ENCODE measurements around the gene HNMT.
A peak's percentile ranks its signal among the peaks of the same experiment; 100 is the strongest.

The HNMT gene

DNA sequence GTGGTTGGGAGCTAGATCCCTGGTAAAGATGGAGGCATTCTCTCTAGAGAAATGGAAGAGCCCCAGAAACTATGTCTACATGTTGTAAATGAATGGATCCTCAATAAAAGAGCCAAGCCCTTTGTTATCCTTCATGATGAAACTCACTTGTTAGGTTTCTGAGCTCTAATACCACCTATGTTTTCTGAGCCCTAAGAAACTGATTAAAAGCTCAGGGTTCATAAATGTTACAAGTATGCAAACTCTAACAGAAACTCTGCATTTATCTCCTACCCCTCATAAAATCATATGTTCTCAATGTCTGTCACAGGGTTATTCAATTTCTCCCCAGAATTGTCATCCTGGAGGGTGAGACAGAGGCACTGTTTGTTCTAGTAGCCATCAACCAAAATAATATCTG is 18.0 kb upstream of the HNMT start:
- TF ChIP-seq, protein P1, sequence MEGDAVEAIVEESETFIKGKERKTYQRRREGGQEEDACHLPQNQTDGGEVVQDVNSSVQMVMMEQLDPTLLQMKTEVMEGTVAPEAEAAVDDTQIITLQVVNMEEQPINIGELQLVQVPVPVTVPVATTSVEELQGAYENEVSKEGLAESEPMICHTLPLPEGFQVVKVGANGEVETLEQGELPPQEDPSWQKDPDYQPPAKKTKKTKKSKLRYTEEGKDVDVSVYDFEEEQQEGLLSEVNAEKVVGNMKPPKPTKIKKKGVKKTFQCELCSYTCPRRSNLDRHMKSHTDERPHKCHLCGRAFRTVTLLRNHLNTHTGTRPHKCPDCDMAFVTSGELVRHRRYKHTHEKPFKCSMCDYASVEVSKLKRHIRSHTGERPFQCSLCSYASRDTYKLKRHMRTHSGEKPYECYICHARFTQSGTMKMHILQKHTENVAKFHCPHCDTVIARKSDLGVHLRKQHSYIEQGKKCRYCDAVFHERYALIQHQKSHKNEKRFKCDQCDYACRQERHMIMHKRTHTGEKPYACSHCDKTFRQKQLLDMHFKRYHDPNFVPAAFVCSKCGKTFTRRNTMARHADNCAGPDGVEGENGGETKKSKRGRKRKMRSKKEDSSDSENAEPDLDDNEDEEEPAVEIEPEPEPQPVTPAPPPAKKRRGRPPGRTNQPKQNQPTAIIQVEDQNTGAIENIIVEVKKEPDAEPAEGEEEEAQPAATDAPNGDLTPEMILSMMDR (IDR thresholded peaks at IDR 0.05; ENCODE audit: low read depth, low read length), result no peak
- H3K4me3 ChIP-seq (ENCODE audit: low read depth, low read length), result no peak overlapping the region

DNA sequence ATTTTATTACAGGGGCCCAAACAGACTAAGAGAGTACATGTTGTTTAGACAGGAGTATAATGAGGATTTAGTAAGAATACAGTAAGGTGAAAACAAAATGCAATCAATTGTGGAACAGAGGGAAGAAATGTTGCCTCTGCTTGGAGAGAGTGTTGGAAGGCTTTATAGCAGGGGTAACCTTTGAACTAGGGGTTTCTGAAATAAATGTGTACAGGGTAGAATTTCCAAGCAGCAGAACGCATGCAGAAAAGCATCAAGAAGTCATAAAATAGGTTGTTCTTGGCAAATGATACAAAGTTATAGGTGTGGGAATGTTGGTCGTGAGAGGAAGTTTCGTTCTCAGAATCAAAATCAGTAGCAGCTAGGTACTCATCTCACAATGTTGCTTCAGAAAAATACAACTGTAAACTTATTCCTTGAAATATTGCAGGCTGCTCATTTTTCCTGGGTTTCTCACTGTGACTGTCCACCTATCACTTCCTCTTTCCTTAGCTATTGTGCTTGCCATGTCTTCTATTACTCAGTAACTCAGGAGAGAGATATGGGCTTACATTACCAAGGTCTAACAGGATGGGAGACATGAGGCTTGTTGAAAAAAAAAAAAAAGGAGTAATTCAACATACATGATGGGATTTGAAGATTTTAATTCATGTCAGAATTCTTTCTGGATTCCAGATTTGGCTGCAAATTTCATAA is 17.1 kb upstream of the HNMT start:
- H3K4me3 ChIP-seq (ENCODE audit: low read depth, low read length), result no peak overlapping the region
- TF ChIP-seq, protein P1 (IDR thresholded peaks at IDR 0.05; ENCODE audit: low read depth, low read length), result no peak

DNA sequence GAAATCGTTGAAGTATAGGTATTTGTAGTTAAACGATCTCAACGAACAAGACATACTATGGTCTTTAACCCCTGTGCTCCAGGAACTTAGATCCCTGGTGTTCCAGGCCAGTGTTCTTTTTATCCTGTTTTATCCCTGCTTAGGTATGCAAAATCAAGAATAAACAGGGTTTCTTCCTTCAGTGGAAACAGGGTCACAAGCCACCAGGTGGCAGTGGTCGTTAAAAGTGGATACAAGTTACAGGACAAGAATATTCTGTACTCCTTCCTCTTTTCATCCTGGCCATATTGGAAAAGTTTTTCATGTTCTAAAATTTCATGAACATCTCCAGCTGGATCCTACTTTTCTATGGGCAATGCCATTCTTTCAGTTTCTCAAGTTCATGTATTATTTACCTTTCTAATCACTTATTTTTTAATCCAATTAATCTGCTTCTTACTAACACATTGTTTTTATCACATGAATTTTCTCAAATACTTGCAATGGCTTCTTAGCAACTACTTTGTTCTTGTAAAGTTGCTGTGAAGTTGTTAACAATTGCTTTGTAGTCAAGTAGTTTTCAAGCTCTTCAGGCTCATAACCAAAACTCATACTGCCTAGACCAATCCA is 16.4 kb upstream of the HNMT start:
- TF ChIP-seq, protein P1 (IDR thresholded peaks at IDR 0.05; ENCODE audit: low read depth, low read length), result peak; percentile 37; the same call in 1 of the 2 replicates
- no peak overlapping the region for H3K4me3 ChIP-seq (ENCODE audit: low read depth, low read length)

DNA sequence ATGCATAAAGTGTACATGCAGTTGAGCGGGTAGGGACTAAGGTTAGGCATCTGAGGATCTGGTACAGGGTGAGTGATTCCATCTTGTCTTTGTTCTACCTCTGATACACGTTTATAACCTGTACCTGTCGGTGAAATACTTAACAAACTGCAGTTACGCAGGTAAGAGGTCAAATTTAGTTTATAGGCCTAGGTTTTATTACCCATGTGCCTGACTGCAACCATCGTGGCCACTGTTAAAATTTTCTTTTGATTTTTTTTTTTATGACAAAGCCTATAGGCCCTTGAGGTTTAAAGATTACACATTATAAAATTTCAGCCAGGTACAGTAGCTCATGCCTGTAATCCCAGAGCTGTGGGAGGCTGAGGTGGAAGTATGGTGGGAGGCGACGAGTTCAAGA is 15.4 kb upstream of the HNMT start:
- H3K4me3 ChIP-seq (ENCODE audit: low read depth, low read length), result no peak overlapping the region
- TF ChIP-seq, protein P1 (IDR thresholded peaks at IDR 0.05; ENCODE audit: low read depth, low read length), result no peak

DNA sequence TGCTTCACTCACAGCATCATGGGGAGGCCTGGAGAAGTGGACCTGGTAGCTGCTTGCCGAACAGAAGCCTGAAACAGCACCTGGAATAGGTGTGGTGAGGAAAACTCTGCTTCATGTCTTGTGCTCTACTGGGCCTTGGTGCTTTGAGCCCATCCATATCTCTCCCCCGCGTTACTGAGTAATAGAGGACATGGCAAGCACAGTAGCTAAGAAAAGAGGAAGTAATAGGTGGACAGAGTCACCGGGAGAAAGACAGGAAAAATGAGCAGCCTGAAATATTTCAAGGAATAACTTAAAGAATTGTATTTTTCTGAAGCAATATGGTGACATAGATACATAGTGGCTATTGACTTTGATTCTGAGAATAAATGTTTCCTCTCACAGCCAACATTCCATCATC is 14.0 kb upstream of the HNMT start:
- TF ChIP-seq, protein P1 (IDR thresholded peaks at IDR 0.05; ENCODE audit: low read depth, low read length), result no peak
- no peak overlapping the region for H3K4me3 ChIP-seq (ENCODE audit: low read depth, low read length)

DNA sequence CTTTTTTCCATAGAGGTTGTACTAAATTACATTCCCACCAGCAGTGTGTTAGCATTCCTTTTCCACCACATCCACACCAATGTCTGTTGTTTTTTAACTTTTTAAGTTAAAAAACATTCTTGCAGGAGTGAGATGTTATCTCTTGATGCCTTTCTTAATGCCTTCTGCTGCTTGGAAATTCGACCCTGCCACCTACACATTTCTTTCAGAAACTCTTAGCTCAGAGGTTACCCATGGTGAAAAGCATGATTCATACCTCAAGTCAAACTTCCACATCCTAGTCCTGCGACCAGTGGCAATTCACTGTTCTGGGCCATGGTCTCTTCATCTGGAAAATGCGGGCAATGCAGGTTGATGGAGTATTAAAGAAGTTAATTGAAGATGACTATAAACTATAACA is 12.7 kb upstream of the HNMT start:
- H3K4me3 ChIP-seq (ENCODE audit: low read depth, low read length), result no peak overlapping the region
- TF ChIP-seq, protein P1 (IDR thresholded peaks at IDR 0.05; ENCODE audit: low read depth, low read length), result no peak

DNA sequence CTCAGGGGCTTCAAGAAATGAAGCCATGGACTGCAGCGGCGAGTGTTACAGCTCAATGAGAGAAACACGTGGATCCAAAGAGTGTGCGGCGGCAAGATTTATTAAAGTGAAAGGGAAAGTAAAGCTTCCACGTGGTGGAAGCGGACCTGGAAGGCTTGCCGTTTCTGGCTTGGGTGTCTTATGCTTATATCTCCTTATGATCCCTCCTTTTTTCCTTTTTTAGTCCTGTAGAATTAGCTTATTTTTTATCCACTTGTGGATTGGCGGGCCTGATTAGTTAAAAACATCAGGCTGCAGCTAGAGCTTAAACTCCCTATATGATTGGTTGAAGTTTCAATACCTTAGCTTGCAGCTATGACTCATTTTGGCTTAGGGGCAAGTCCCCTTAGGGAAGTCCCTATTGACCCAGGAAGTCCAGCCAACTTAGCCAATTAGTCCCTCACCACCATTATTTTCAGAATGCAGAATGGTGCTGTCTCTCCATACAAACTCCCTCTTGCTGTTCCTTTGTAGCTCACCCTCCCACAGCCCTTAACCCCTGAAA is 11.6 kb upstream of the HNMT start:
- TF ChIP-seq, protein P1 (IDR thresholded peaks at IDR 0.05; ENCODE audit: low read depth, low read length), result no peak
- H3K4me3 ChIP-seq (ENCODE audit: low read depth, low read length), result no peak overlapping the region
